ENCODE results near the gene PWP1.

The PWP1 gene

DNA sequence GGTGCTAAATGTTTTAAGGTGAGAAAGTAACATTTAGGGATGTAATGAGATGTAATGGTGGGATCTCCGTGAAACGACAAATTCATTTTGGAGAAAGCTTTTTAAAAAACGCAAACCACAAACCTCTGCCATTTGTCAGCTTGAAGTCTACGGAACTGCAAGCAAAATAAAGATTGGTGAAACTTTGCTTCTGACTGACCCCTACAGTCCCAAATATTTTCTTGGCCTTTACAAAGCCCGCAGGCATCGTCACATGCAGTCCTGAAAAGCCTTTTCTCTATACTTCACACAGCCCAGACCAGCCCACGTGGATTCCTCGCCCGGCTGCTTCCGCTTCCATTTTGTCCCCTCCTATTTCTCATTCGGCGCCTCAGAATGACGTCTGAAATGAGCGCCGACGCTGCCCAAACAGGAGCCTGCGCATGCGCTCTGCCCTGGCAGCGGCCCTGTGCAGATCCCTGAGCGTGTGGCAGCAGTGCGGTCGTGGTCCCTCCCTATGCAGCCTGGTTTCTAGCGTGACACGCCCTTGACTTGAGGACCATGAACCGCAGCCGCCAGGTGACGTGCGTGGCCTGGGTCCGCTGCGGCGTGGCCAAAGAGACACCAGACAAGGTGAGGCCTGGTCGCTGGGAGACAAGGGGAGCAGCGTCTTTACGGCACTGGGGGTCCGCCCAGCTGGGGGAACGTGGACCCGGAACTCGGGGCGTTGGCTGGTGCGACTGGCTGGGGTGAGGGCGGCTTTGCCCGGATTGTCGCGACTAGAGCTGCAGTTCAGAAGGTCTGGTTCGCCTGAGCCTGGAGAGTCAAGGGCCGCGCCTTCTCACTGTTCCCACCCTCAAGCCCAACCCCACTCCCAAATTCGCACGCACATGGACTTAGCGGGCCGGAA lies at the start of gene PWP1:
Gene PWP1, plus strand, starts transcription at position 440 of the 889 bp plus-strand sequence. Its CDS starts 101 bp downstream, at position 541.
- peak; percentile 92 to 93 for DNase-seq (ENCODE audit: low read depth in 2 of 2)

DNA sequence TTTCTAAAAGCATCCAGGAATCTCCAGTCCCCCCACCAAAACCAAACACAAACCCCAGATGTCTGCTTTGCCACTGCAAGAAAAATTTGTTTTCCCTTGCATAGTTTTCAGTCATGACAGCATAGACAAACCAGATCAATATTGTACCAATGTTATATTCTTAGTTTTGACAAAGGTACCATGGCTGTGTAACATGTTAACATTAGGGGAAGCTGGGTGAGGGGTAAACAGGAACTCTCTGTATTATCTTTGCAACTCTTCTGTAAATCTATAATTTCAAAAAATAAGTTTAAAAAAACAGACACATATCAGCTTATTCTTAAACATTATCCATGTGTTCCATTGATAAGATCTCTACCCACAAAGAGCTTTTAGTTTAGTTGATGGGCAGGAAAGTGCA lies 44.4 kb upstream of the PWP1 start:
- DNase-seq (ENCODE audit: low read depth in 2 of 2) = no peak

DNA sequence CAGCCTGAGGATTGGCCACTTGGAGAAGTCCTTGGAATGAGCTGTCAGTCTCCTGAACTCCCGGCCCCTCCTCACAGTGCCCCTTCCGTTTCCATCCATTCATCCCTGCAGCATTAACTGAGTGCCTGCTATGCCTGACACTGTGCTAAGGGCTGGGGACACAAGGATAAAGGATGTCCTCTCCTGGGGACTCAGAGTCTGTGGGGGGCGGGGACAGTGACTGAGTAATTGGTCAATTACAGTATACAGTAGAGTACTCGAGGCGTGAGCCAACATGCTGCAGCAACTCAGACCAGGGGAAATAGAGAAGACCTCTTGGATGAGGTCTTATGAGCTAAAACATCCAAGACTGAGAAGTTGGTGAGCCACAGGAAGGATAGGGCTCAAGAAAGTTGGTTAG lies 43.4 kb upstream of the PWP1 start:
- DNase-seq (ENCODE audit: low read depth in 2 of 2) = no peak

DNA sequence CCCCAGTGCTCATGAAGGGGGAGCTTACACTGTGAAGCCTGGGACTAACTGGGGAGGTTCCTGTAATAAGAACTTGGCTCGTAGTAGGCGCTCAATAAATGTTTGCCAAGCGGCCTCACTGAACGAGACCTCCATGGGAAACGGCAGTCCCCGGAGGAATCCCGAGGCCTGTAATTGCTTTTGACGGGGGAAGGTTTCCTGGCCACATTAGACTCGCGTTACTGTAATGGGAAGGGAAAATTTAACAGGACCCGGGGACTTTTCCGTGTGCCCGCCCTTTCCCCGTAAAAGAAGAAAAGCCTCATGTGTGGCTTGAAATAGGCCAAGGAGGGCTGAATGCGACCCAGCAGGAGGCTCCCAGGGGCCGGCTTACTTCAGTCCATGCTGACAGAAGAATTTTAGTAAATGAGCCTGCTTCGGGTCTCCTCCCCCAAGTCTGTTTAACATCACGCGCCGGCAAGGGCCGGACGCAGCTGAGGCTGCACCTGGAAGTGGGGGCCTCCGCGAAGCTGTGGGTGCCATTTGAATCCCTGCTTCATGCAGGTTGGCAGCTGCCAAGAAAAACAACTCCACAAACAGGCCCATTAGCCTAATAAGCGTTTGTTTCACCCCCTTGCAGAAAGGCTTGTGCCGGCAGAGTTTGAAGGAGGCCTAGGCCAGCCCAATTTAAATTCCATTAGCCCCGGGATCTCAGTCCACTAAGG lies 39.8 kb upstream of the PWP1 start:
- no peak for DNase-seq (ENCODE audit: low read depth in 2 of 2)

DNA sequence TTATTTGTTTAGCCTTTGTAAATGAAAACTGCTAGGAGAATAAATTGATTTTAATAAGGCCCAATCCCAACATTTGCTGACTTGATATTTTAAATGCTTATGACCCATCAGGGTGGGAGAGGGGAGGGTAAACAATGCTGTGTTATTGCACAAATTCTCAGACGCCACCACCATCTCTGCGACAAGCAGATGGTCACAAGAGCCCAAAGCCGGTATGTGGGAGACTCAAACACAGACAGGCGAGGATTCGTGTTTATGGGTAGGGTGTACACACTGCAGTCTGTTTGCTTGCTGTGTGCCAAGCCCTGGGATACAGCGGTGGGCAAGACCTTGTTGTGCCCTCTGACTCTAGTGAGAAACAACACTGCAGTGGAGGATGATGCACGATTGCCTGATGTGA lies 39.2 kb upstream of the PWP1 start:
- no peak for DNase-seq (ENCODE audit: low read depth in 2 of 2)

DNA sequence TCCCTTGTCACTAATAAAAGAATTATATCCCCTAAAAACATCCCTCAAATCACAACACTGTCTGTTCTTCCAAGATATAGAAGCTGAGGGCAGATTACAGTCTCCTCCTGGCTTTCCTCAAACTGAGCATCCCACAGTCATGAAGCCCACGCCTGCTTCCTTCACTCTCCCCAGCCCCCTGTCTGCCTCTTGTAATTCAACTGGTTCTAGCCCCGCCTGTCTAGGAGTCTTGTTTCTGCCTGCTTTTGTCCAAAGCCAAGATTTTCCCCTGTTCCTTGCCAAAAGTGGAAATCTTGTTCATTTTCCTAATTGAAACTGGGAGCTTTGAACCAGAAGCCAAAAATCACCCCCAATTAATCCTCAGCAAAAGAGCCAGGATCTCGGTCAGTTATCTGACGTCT lies 35.9 kb upstream of the PWP1 start:
- DNase-seq (ENCODE audit: low read depth in 2 of 2) = no peak

DNA sequence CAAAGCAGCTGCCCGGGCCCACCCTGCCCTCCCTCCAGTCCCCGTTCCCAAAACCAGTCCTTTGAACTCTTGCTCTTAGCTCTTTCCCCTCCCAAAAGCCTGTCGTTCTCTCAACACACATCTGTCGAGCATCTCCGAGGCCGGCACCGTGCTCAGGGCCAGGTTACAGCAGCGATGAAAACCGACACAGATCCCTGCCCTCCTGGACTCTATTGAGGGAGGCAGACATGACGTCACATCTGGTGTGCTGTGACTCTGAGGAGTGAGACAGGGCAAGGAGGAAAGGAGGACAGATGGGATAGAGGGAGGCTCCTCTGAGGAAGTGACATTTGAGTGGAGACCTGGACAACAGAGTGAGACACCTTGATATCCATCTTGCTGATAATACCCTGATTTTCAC lies 34.6 kb upstream of the PWP1 start:
- DNase-seq (ENCODE audit: low read depth in 2 of 2) = no peak

DNA sequence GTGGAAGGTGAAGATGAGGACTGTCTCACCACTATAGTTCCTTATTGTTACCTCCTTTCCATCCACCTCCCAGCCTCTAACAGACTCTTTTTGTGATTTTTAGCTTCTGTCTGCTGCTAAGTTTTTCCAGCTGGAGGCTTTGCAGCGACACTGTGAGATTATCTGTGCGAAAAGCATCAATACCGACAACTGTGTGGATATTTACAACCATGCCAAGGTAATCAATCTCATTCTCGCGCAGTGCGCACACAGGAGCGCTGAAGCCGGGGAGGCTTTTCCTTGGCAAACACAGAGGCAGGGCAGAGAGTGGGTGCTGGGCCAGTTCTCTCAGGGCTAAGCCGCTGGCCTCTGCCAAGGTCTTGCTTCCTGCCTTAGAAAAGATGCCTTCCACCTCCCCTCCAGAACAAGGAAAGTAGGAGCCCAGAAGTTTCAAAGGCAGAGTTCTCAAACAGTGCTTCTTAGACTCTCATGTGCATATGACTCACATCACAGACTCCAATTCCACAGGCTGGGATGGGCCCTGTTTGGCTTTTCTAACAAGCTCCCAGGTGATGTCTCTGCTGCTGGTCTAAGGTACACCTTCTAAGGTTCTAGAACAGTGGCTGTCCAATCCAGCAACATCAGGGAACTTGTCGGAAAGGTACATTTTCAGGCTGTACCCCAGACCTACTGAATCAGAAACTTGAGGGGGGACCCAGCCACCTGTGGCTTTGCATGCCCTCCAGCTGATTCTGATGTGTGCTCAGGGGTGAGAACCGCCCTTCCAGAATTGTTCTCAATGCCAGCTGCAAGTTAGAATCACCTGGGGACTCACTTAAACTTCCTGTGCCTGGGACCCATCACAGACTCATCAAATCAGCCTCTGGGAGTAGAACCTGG lies 33.8 kb upstream of the PWP1 start:
- no peak for DNase-seq (ENCODE audit: low read depth in 2 of 2)

DNA sequence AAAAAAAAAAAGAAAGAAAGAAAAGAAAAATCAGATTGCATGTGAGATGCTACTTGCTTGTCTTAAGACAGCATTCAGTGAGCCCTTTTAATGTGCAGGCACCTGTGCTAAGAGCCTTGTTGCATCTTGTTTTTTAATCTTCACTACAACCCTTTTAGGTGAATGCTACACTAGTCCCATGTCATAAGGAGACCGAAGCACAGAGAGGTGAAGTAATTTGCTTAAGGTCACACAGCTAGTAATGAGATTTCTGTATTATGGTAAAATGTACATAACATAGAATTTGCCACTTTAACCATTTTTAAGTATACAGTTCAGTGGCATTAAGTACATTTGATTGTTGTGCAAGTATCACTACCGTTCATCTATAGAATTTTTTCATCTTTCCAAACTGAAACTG lies 32.1 kb upstream of the PWP1 start:
- DNase-seq (ENCODE audit: low read depth in 2 of 2) = no peak

DNA sequence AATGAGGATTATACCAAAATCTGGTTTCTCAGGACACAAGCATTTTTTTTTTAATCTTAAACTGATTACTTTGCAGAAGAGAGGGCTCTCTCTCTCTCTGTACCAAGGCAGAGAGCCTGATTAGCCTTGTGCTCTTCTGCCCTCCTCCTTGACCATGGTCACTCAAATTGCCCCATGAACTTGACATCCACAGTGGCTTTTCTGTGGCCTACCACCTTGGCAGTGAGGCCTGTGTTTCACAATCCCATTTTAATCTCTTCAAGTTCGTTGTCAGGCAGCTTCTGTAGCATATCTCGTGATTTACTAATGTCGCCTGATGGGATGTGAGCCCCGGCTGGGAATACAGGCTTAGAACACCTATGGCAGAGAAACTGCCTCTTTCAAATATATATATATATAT lies 30.7 kb upstream of the PWP1 start:
- no peak for DNase-seq (ENCODE audit: low read depth in 2 of 2)

DNA sequence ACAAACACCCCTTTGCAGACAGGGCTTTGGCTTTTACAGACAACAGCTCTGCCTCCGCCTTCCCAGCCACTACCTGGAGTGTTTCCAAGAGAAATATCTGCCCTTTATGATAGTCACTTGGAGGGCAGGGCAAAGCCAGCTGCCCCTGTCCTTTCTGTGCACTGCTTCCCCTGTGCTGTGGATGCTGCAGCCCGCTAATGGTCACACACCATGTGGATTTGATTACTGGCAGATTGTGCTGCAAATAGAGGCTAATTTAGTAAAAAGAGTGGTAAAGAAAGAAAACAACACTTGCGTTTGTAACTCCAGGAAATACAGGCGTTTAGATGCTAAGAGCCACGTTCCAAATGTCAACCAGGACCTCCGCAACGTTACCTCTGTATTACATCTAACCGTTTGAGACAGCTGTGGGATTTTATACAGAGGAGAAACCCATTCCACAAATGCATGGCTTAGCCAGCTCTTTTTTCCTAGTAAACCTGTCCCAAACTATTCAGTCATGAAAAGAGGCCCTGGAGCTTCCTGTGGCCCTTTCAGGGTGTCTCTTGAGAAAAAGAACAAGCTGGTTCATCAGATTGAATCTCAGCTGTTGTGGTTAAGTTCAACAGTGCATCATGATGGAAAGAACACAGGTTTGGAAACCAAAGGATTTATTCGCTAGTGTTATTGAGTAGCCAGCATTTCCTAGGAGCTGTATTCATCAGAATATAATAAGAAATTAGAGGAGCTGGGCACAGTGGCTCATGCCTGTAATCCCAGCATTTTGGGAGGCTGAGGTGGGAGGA lies 30.1 kb upstream of the PWP1 start:
- no peak for DNase-seq (ENCODE audit: low read depth in 2 of 2)

DNA sequence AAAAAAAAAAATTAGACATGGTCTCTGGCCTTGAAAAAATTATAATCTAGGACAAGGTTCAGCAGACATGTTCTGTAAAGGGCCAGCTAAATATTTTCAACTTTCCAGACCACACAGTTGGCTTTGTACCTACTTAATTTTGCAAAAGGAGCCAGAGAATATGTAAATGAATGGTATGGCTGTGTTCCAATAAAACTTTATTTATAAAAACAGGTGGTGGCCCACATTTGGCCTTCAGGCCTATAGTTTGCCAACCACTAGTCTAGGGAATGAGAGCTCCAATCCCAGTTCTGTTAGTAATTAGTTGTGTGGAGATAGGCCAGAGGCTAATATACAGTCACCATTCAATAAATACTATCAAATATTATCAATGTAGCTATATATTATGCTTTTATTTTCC lies 29.3 kb upstream of the PWP1 start:
- no peak for DNase-seq (ENCODE audit: low read depth in 2 of 2)

DNA sequence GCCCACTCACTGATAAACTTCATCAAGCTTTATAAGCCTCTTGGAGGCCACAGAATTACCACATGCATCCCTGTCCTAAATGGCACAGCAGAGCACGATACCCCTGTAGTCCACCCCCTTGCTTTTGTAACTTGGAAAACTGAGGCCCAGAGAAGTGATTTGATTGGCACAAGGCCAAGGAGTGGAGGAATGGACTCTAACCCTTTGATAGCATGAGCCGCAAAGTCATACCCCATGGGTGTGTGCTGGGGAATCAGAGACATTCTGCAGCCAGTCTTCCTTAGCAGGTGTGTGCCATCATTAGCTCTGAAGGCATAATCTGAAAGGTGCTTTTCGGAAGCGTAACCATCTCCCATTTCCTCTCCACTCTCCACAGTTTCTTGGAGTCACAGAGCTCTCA lies 28.5 kb upstream of the PWP1 start:
- DNase-seq (ENCODE audit: low read depth in 2 of 2) = no peak

DNA sequence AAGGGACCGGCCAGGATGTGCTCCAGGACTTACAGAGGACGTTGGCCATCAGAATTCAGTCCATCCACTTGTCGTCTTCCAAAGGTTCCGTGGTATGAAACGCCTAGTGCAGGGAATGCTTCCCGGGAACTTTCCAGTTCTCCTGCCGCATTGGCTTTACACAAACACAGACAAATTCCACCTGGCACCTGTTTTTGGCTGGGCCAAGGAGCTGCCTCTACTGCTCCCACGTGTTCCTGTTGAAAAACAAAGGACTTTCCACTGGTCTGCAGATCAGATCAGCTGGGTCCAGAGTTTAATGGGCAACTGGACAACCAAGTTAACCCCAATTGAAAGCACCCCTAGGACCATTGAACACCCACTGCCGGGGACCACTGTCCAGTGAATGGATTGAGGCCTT lies 28.0 kb upstream of the PWP1 start:
- DNase-seq (ENCODE audit: low read depth in 2 of 2) = no peak

DNA sequence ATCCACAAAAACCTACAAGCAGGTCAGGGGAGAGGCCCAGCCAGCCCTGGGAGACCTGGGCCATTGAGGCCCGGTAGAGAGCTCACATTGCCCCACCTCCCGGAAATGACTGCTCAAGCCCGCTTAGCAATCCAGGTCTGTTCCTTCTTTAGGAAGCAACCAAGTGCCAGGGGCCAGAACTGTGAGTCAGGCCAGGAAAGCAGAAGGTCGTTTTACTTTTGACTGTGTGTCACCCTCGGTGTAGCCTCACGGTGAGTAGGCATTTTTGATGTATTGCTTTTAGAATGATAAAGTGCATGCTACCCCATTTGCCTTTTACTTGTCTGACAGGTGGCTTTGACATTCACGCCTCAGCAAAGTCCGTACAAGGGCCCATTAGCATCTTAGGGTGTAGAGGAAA lies 25.4 kb upstream of the PWP1 start:
- no peak for DNase-seq (ENCODE audit: low read depth in 2 of 2)

DNA sequence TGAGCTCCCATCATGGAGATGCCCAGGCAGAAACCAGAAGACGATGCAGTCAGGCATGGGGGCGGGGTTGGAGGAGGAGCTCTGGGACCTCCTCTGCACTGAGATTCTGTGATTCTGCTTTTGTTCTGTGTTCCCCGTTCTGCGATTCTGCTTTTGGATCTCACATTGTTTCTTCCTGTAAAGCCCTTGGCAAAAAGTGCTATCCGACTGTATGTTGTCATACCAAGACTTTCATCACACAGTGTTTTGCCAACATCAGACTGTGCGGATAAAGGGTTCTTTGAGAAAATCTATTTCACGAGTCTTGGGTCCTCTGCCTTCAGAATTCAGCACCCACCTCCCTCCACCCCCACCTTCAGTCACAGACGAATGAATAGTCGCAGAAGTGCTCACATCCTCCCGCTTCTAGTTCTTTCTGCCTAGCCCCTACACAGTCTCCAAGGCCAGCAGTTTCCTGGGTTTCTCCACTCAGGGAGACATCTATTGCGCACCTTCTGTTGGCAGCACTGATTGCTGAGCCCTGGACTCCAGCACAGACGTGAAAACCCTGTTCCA lies 24.7 kb upstream of the PWP1 start:
- DNase-seq (ENCODE audit: low read depth in 2 of 2) = no peak

DNA sequence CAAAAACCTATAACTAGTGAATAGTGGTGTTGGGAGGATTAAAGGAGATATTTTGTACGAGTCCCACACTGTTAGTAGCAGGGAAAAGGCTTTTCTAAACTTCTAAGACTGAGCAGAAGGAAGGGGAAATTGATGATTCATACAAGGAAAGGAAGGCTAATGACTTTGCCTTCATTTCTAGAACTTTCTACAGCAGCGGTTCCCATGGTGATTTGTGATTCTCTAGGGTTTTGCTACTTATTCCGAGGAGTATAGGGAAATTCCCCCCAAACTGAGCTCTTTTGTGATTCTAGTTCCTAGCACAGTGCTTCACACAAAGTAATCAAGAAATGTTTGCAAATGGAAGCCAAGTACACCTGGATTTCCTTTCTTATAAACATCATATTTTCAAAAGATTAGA lies 23.8 kb upstream of the PWP1 start:
- no peak for DNase-seq (ENCODE audit: low read depth in 2 of 2)

DNA sequence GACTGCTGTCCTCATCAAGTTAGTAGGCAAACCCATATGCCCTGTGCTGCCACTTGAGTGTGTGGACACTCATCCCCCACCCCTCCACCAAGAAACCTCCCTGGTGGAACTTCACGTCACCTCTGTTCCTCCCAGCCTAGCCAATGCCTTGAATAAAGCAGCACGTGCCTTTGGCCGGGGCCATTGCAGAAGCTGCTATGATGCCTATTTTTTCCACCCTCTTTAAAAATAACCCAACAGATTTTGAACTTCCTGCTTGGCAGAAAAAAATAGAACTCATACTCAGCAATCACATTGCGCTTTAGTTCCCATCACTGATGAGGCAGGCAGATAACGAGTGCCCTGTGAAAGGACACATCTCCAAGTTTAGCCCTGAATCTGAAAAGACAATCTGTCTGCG lies 23.1 kb upstream of the PWP1 start:
- no peak for DNase-seq (ENCODE audit: low read depth in 2 of 2)

DNA sequence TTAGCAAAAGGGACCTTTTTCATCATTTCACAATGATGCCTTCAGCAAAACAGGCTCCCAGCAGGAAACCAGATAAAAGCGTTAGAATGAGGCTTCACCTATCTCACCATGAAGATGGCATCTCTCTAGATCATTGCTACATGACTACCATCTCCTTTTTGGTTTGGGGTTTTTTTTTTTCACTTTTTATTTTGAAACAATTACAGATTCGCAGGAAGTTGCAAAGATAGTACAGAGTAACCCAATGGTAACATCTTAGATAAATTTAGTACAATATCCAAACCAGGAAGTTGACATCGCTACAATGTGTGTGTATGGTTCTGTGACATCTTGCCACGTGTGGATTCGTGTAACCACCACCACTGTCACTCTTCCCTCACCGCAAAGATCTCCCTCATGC lies 22.3 kb upstream of the PWP1 start:
- DNase-seq (ENCODE audit: low read depth in 2 of 2) = no peak

DNA sequence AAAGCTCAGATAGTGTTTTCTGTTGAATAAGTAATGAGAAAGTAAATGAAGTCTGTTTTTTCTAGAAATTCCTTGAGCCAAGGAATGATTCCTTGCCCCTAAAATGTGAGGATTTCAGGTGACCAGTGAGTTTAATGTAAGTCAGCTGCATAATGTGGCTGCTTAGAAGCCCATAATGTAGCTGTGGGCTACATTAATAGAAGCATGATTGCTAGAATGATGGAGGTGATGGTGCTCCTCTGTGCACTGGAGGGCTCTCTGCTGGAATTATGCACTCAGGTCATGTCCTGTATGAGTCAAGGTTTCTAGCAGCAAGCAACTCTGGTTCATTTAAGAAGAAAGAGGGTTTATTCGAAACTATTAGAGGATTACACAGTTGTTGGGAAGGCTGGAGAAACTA lies 19.6 kb upstream of the PWP1 start:
- no peak for DNase-seq (ENCODE audit: low read depth in 2 of 2)

DNA sequence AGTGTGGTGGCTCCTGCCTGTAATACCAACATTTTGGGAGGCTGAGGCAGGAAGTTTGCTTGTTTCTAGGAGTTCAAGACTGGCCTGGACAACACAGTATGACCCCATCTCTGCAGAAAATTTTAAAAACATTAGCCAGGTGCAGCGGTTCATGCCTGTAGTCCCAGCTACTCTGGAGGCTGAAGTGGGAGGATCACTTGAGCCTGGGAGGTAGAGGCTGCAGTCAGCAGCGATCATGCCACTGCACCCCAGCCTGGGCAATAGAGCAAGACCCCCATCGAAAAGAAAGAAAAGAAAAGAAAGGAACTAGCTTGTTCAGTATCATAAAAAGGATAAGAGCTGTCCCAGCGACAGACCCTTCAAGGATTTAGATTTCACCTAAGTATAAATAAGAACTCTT lies 18.1 kb upstream of the PWP1 start:
- no peak for DNase-seq (ENCODE audit: low read depth in 2 of 2)
